ENCODE data around the gene COL23A1.

COL23A1 gene

DNA sequence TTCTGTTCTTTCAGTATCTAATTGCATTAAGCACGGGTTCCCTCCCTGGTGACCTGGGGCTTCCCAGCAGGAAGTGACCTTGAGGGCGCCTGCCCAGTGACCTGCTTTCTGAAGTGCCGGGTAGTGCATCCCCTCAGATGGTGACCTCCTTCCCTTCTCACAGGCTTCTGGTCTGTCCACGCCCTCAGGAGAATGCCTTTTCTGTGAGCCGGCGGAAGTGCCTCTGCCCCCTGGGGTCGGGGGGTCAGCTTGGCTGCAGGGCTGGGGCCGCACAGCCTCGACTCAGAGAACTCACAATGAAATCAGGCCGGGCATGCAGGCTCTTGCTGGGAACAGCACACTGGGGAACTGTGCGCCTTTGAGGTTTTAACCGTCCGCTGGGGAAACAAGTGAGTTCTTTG is 233.1 kb downstream of the COL23A1 start:
- Mint-ChIP-seq H3K36me3 (ENCODE audit: low read depth) (no peaks in the 10 kb centered on the region), H3K4me1 (peaks cover 72% of the 10 kb centered on the region), H3K9me3 (no peaks in the 10 kb centered on the region), H3K4me3 (peak overlapping the region; percentile 76), H3K27me3 (ENCODE audit: low read depth) (peaks cover 23% of the 10 kb centered on the region), H3K27ac (peak overlapping the region; percentile 79 to 94 (median 93))
- no peak for TF ChIP-seq CTCF (IDR thresholded peaks at IDR 0.05; ENCODE audit: unreplicated experiment in 3 of 3)

DNA sequence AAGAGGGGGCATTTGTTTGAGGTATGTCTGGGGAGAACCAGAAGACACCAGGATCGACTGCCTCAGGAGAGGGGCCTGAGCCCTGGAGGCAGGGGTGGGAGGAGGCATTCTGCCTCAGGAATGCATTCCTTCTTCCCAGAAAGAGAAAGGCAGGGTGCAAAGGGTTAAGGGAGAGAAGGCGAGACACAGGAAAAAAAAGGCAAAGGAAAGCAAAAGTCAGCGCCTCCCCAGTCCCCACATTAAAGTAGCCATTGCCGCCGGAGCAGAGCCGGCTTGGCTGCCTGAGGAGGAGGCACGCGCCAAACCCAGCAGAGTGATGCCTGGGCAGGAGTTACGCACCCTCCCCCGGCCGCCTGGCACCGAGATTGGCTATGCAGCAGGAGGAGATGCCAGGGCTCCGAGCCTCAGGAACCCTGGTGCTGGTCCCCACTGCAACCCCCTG is 233.7 kb downstream of the COL23A1 start:
- TF ChIP-seq CTCF (IDR thresholded peaks at IDR 0.05; ENCODE audit: unreplicated experiment in 3 of 3) = no peak
- Mint-ChIP-seq H3K36me3 (ENCODE audit: low read depth) (no peaks in the 10 kb centered on the region), H3K4me1 (peaks cover 73% of the 10 kb centered on the region), H3K27me3 (ENCODE audit: low read depth) (peaks cover 22% of the 10 kb centered on the region), H3K4me3 (peak overlapping the region; percentile 76), H3K9me3 (no peaks in the 10 kb centered on the region), H3K27ac (peak overlapping the region; percentile 79 to 94 (median 93))

DNA sequence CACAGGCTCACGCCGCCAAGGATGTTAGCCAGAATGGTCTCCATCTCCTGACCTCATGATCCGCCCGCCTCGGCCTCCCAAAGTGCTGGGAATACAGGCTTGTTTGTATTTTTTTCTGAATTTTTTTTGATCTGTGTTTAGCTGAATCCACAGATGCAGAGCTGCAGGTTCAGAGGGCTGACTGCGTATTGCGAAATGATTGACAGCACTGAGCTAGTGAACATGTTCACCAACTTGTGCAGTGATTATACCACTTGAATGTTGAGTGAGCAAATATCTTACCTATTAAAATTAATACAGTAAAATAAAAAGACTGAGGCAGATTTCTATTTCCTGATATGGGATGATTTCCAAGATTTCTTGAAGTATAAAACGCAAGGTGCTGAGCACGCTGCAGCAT is 234.5 kb downstream of the COL23A1 start:
- H3K27me3 Mint-ChIP-seq (ENCODE audit: low read depth) = peaks cover 20% of the 10 kb centered on the region
- peak overlapping the region; percentile 79 to 94 (median 93) for H3K27ac Mint-ChIP-seq
- no peaks in the 10 kb centered on the region for H3K36me3 Mint-ChIP-seq (ENCODE audit: low read depth)
- TF ChIP-seq CTCF (IDR thresholded peaks at IDR 0.05; ENCODE audit: unreplicated experiment in 3 of 3) = no peak
- H3K9me3 Mint-ChIP-seq = no peaks in the 10 kb centered on the region
- H3K4me3 Mint-ChIP-seq = peak overlapping the region; percentile 76
- H3K4me1 Mint-ChIP-seq = peaks cover 74% of the 10 kb centered on the region

GRCh38 chr5:178353461-178353860 is 236.7 kb downstream of the COL23A1 start:
- peaks cover 82% of the 10 kb centered on the region for H3K4me1 Mint-ChIP-seq
- TF ChIP-seq CTCF (IDR thresholded peaks at IDR 0.05; ENCODE audit: unreplicated experiment in 3 of 3) = no peak
- H3K27ac Mint-ChIP-seq = peak overlapping the region; percentile 71 to 99 (median 96)
- peaks cover 15% of the 10 kb centered on the region for H3K27me3 Mint-ChIP-seq (ENCODE audit: low read depth)
- H3K9me3 Mint-ChIP-seq = no peaks in the 10 kb centered on the region
- no peak overlapping the region for H3K4me3 Mint-ChIP-seq
- no peaks in the 10 kb centered on the region for H3K36me3 Mint-ChIP-seq (ENCODE audit: low read depth)

GRCh38 chr5:178352035-178352349 is 238.2 kb downstream of the COL23A1 start:
- H3K9me3 Mint-ChIP-seq = no peaks in the 10 kb centered on the region
- peaks cover 8% of the 10 kb centered on the region for H3K27me3 Mint-ChIP-seq (ENCODE audit: low read depth)
- no peak overlapping the region for H3K4me3 Mint-ChIP-seq
- no peaks in the 10 kb centered on the region for H3K36me3 Mint-ChIP-seq (ENCODE audit: low read depth)
- no peak for TF ChIP-seq CTCF (IDR thresholded peaks at IDR 0.05; ENCODE audit: unreplicated experiment in 3 of 3)
- H3K27ac Mint-ChIP-seq = peak overlapping the region; percentile 71 to 99 (median 96)
- H3K4me1 Mint-ChIP-seq = peaks cover 72% of the 10 kb centered on the region

- no peak overlapping the region for H3K4me3 Mint-ChIP-seq
- peaks cover 70% of the 10 kb centered on the region for H3K4me1 Mint-ChIP-seq
- peak overlapping the region; percentile 71 to 99 (median 96) for H3K27ac Mint-ChIP-seq
- H3K9me3 Mint-ChIP-seq = no peaks in the 10 kb centered on the region
- H3K36me3 Mint-ChIP-seq (ENCODE audit: low read depth) = no peaks in the 10 kb centered on the region
- no peak for TF ChIP-seq CTCF (IDR thresholded peaks at IDR 0.05; ENCODE audit: unreplicated experiment in 3 of 3)
- peaks cover 8% of the 10 kb centered on the region for H3K27me3 Mint-ChIP-seq (ENCODE audit: low read depth)
Observed at GRCh38 chr5:178351221-178352034, 238.8 kb downstream of the COL23A1 start.

All from nephron (organoid).